ENCODE results near the gene TEDC1.

TEDC1 gene

DNA sequence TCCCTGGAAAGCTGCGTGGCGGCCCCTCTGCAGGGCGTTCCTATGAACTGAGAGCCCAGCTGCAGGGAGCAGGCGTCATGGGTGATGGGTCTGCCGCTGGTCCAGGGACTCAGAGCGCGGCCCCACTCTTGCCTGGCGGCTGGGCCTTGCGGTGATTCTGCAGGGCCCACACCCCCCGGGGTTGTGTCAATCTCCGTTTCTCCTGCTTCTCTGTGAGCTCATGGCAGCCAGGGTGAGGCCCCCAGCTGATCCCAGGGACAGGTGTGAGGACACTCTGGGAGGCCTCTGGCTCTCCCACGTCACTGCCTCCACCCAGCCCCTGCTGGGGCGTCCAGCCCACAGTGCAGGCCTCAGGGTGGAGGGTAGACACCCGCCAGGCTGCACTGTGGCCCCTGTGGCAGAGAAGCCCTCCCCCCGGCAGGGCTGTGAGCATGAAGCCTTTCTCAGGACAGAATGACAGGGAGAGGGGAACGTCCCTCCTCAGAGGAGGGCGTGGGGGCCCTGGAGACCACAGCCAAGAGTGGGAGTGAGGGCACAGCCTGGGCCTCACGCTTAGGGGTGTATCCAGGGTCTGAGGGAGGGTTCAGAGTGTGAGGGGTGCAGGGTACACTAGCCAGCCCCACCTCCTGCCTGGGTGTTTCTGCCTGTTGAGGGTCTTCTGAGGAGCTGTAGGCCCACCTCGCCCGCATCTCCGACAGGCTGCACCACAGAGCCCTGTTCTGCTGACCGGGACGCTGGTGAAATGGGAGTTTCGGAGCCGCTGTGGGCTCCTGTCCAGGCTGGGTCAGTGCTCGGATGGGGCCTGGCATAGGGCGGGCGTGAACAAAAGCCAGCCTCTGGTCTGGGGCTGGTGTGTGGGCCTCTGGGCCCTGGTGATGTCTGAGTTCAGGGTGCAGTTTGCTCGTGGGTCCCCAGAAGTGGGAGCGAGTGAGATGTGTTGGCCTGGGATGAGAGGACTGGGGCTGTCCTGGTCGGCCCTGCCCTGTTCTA, 43.1 kb upstream of the TEDC1 start:
- H3K9ac ChIP-seq = peak overlapping the region in 8 of 11 experiments; percentile 6 to 60 (median 46); a peak in 11 of 22 replicates
- peaks cover 41 to 71% (median 53%) of the 10 kb centered on the region in 11 experiments for H3K36me3 ChIP-seq
- H3K4me3 ChIP-seq = no peak overlapping the region
- no peak for TF ChIP-seq Cebpa-rat (IDR thresholded peaks at IDR 0.05)
- no peaks in the 10 kb centered on the region for H3K9me3 ChIP-seq (replicated peaks in 1 of 11)
- H3K27ac ChIP-seq = peak overlapping the region in 5 of 11 experiments; percentile 8 to 38 (median 17); a peak in 5 of 22 replicates
- H3K4me1 ChIP-seq = peaks cover 12 to 59% (median 49%) of the 10 kb centered on the region in 10 experiments; a peak in 19 of 20 replicates
- H4K20me1 ChIP-seq = peaks cover 53 to 100% (median 94%) of the 10 kb centered on the region in 11 experiments; a peak in 21 of 22 replicates
- H3K27me3 ChIP-seq = no peaks in the 10 kb centered on the region
- H3K4me2 ChIP-seq = peak overlapping the region in 7 of 11 experiments; percentile 4 to 93 (median 22); a peak in 9 of 22 replicates

DNA sequence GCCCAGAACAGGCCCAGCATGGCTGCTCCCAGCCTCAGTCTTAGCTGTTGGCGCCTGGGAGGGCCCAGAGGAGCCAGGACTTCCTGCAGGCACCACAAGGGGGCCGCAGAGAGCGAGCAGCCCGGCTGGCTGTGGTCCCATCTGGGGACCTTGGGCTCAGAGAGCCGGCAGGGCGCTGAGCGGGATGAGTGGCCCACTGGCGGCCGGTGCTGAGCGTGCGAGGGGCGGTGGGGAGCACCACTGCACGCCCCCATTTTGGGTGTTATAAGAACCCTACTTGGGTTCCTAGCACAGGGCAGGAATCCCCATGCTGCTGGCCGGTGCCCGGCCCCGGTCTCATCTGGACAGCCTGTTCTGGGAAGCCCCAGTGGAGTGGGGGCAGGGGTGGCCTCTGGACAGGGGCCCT, 42.3 kb upstream of the TEDC1 start:
- H3K4me3 ChIP-seq = no peak overlapping the region
- peak overlapping the region in 3 of 11 experiments; percentile 8 to 17 (median 9); a peak in 1 of 22 replicates for H3K27ac ChIP-seq
- no peaks in the 10 kb centered on the region for H3K27me3 ChIP-seq
- peaks cover 42 to 74% (median 56%) of the 10 kb centered on the region in 11 experiments for H3K36me3 ChIP-seq
- peaks cover 53 to 100% (median 93%) of the 10 kb centered on the region in 11 experiments; a peak in 21 of 22 replicates for H4K20me1 ChIP-seq
- peaks cover 12 to 64% (median 49%) of the 10 kb centered on the region in 10 experiments; a peak in 19 of 20 replicates for H3K4me1 ChIP-seq
- no peaks in the 10 kb centered on the region for H3K9me3 ChIP-seq (replicated peaks in 1 of 11)
- peak overlapping the region in 6 of 11 experiments; percentile 4 to 93 (median 22); a peak in 8 of 22 replicates for H3K4me2 ChIP-seq
- TF ChIP-seq Cebpa-rat (IDR thresholded peaks at IDR 0.05) = no peak
- H3K9ac ChIP-seq = peak overlapping the region in 7 of 11 experiments; percentile 9 to 60 (median 52); a peak in 9 of 22 replicates

DNA sequence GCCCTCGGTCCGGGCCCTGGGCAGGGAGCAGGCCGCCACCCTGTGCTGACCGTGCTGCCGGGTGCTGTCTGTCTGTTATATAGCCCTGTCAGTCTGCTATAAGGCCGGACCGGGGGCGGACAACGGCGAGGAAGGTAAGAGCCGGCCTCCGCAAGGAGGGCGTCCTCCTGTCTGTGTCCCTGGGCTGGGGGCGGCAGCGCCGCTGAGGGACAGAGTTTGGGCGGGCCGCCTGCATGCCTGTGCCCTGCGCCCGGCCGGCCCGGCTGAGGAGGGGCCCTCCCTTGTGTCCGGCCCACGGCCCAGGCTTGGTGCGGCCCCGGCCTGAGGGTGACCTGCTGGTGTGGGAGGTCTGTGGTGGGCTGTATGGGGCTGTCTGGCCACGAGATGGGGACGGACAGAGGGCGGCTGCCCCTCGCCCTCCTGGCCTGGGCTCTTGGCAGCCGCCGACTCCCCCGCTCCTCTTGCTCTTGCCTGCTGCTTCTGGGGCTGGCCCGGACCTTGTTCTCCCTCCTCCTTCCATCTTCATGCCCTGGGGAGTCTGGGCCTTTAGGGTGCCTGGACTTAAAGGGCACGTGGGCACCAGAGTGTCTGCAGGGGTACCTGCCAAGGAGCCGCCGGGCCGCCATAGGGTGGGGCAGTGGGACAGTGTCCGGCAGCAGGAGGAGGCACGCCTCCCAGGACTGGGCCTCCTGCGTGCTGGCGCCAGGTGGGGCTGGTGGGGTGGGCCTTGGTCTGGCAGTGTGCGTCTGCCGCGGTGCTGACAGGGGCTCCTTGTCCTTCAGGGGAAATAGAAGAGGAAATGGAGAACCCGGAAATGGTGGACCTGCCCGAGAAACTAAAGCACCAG, 41.5 kb upstream of the TEDC1 start:
- Histone ChIP-seq H3K27ac (peak overlapping the region in 2 of 11 experiments; percentile 8 to 9; a peak in 1 of 22 replicates), H4K20me1 (peaks cover 53 to 100% (median 94%) of the 10 kb centered on the region in 11 experiments; a peak in 21 of 22 replicates), H3K36me3 (peaks cover 50 to 82% (median 64%) of the 10 kb centered on the region in 11 experiments), H3K4me1 (peaks cover 9 to 65% (median 43%) of the 10 kb centered on the region in 10 experiments; a peak in 19 of 20 replicates), H3K9ac (peak overlapping the region in 6 of 11 experiments; percentile 5 to 57 (median 34); a peak in 6 of 22 replicates), H3K4me3 (no peak overlapping the region), H3K4me2 (peak overlapping the region in 3 of 11 experiments; percentile 10 to 88 (median 23); a peak in 1 of 22 replicates), H3K27me3 (no peaks in the 10 kb centered on the region), H3K9me3 (replicated peaks in 1 of 11) (no peaks in the 10 kb centered on the region)
- TF ChIP-seq Cebpa-rat (IDR thresholded peaks at IDR 0.05) = no peak

DNA sequence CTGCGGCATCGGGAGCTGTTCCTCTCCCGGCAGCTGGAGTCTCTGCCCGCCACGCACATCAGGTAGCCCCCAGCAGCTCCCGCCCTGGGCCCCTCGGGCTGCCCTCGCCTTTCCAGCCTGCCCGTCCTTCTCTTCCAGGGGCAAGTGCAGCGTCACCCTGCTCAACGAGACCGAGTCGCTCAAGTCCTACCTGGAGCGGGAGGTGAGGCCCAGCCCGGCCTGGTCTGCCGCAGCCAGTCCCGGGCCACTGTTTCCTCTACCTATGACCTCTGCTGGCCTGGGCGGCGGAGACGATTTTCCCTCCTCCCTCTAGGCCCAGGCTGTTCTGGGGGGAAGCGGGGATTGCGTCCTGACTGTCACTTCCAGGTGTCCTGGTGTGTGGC, 40.9 kb upstream of the TEDC1 start:
- no peak for TF ChIP-seq Cebpa-rat (IDR thresholded peaks at IDR 0.05)
- Histone ChIP-seq H3K4me3 (no peak overlapping the region), H3K27ac (no peak overlapping the region), H3K4me2 (no peak overlapping the region), H3K27me3 (no peaks in the 10 kb centered on the region), H3K36me3 (peaks cover 56 to 88% (median 70%) of the 10 kb centered on the region in 11 experiments), H3K9ac (peak overlapping the region in 1 of 11 experiments; percentile 24; a peak in 1 of 22 replicates), H4K20me1 (peaks cover 48 to 100% (median 90%) of the 10 kb centered on the region in 11 experiments; a peak in 21 of 22 replicates), H3K4me1 (peaks cover 3 to 60% (median 37%) of the 10 kb centered on the region in 10 experiments; a peak in 19 of 20 replicates), H3K9me3 (replicated peaks in 1 of 11) (no peaks in the 10 kb centered on the region)

DNA sequence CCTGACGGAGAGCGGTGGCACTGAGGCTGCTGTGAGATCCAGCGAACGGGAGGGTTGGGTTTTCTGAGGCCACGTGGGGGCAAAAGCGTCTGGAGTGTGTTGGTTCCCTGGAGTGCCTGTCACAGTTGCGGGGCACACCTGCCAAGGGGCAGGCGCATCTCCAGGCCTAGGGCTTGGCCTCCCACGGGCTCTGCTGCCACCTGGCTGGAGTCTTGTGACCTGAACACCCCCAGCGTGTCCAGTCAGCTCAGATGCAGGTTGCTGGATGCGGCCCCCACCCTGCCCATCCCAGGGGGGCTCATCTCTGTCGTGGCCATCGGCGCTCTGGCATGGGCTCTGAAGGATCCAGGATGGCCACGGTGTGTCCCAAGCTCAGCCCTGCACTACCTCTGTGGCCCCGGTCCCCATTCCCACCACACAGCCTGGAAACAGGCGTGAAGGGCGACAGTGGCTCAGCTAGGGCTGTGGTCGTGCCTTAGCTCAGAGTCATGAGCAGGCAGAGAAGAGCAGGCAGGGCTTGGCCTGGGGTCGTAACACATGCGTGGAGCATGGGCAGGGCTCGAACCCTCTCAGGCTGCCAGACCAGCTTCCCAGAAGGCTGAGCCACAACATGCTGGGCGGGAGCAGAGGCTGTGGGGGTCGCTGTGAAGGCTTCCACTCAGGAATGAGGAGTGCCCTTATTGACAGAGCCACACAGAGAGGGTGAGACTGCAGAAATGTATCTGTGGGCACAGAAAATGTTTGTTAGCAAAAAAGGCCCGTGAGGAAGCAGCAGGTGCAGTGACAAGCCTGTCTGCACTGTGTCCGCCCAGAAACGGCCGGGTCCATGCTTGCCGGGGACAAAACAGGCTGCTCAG, 40.0 kb upstream of the TEDC1 start:
- Histone ChIP-seq H3K36me3 (peaks cover 66 to 94% (median 80%) of the 10 kb centered on the region in 11 experiments), H4K20me1 (peaks cover 44 to 100% (median 90%) of the 10 kb centered on the region in 11 experiments; a peak in 21 of 22 replicates), H3K4me2 (no peak overlapping the region), H3K27ac (no peak overlapping the region), H3K9me3 (replicated peaks in 1 of 11) (no peaks in the 10 kb centered on the region), H3K27me3 (no peaks in the 10 kb centered on the region), H3K9ac (peak overlapping the region in 2 of 11 experiments; percentile 5 to 24; a peak in 1 of 22 replicates), H3K4me3 (no peak overlapping the region), H3K4me1 (peaks cover 0 to 50% (median 27%) of the 10 kb centered on the region in 10 experiments; a peak in 16 of 20 replicates)
- TF ChIP-seq Cebpa-rat (IDR thresholded peaks at IDR 0.05) = no peak

DNA sequence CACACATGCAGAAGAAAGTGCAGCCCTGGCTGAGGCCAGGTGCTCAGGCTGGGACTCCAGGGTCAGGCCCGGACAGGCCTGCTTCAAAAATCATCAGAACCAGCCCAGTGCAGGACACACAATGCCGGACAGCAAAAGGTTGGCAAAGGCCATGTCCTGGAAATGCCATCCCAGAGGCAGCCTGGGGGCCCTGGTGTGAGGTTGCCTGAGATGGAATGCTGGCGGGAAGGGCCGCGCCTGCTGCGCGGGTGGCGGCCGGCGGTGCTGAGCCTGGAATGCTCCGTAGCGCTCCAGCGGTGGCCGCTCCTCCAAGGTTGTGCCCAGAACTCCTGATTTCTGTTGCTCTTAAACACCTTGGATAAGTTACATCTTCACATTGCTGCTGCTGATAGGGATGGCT, 38.1 kb upstream of the TEDC1 start:
- H3K36me3 ChIP-seq = peaks cover 83 to 94% (median 91%) of the 10 kb centered on the region in 11 experiments
- H4K20me1 ChIP-seq = peaks cover 29 to 100% (median 88%) of the 10 kb centered on the region in 11 experiments; a peak in 21 of 22 replicates

DNA sequence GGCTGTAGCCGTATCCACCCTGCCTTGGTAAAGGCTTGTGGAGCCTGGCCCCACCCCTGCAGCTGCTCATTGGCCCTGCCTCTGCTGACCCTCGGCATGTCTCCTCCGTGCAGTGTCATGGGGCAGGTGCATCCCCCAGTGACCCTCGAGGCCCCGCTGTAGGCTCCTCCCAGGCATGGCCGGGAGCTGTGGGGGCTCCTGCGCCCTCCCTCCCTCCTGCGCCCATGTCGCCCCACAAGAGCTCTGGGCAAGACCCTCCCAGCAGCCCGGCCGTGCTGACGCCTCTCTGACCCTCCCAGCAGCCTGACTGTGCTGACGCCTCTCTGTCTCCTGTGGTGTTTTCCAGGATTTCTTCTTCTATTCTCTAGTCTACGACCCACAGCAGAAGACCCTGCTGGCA, 37.2 kb upstream of the TEDC1 start:
- Histone ChIP-seq H3K4me2 (no peak overlapping the region), H3K36me3 (peaks cover 90 to 100% (median 98%) of the 10 kb centered on the region in 11 experiments), H3K4me1 (peaks cover 0 to 37% (median 3%) of the 10 kb centered on the region in 10 experiments; a peak in 11 of 20 replicates), H3K9ac (no peak overlapping the region; a peak in 1 of 22 replicates), H3K9me3 (replicated peaks in 1 of 11) (no peaks in the 10 kb centered on the region), H3K4me3 (no peak overlapping the region), H3K27me3 (no peaks in the 10 kb centered on the region), H3K27ac (no peak overlapping the region), H4K20me1 (peaks cover 21 to 100% (median 88%) of the 10 kb centered on the region in 11 experiments; a peak in 21 of 22 replicates)
- TF ChIP-seq Cebpa-rat (IDR thresholded peaks at IDR 0.05) = no peak

More for the DNA sequence above, 38.1 kb upstream of the TEDC1 start:
- H3K9ac ChIP-seq = peak overlapping the region in 1 of 11 experiments; percentile 24; a peak in 2 of 22 replicates
- H3K27me3 ChIP-seq = no peaks in the 10 kb centered on the region
- H3K27ac ChIP-seq = no peak overlapping the region
- no peak overlapping the region for H3K4me2 ChIP-seq
- no peak for TF ChIP-seq Cebpa-rat (IDR thresholded peaks at IDR 0.05)
- peaks cover 0 to 38% (median 11%) of the 10 kb centered on the region in 10 experiments; a peak in 14 of 20 replicates for H3K4me1 ChIP-seq
- no peaks in the 10 kb centered on the region for H3K9me3 ChIP-seq (replicated peaks in 1 of 11)
- H3K4me3 ChIP-seq = no peak overlapping the region
